ENCODE data around the gene MRPS5.

MRPS5 gene

GRCh38 chr2:95109260-95109659, 12.3 kb downstream of the MRPS5 start:
- no peak for TF ChIP-seq ZBTB7A (IDR thresholded peaks at IDR 0.05; ENCODE audit: low read depth)
- no peak for TF ChIP-seq RAD21 (IDR thresholded peaks at IDR 0.05; ENCODE audit: low read depth)
- no peak for TF ChIP-seq TAF1 (IDR thresholded peaks at IDR 0.05; ENCODE audit: low read depth)
- no peak for TF ChIP-seq NFIC (IDR thresholded peaks at IDR 0.05)
- no peak for TF ChIP-seq CREB1 (IDR thresholded peaks at IDR 0.05; ENCODE audit: low read depth)
- TF ChIP-seq EP300 (IDR thresholded peaks at IDR 0.05; ENCODE audit: borderline replicate concordance), result no peak
- no peak for TF ChIP-seq FOXM1 (IDR thresholded peaks at IDR 0.05; ENCODE audit: borderline replicate concordance, low read depth)
- TF ChIP-seq TCF12 (IDR thresholded peaks at IDR 0.05; ENCODE audit: low read depth), result no peak
- TF ChIP-seq, protein P1, sequence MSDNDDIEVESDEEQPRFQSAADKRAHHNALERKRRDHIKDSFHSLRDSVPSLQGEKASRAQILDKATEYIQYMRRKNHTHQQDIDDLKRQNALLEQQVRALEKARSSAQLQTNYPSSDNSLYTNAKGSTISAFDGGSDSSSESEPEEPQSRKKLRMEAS (IDR thresholded peaks at IDR 0.05), result no peak

GRCh38 chr2:95106081-95106480, 15.5 kb downstream of the MRPS5 start:
- TF ChIP-seq, protein P2, sequence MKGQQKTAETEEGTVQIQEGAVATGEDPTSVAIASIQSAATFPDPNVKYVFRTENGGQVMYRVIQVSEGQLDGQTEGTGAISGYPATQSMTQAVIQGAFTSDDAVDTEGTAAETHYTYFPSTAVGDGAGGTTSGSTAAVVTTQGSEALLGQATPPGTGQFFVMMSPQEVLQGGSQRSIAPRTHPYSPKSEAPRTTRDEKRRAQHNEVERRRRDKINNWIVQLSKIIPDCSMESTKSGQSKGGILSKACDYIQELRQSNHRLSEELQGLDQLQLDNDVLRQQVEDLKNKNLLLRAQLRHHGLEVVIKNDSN (IDR thresholded peaks at IDR 0.05), result no peak
- TF ChIP-seq, protein P1 (IDR thresholded peaks at IDR 0.05), result no peak
- TF ChIP-seq EGR1 (IDR thresholded peaks at IDR 0.05) (no peak), NFIC (IDR thresholded peaks at IDR 0.05) (no peak), FOXM1 (IDR thresholded peaks at IDR 0.05; ENCODE audit: borderline replicate concordance, low read depth) (no peak), EP300 (IDR thresholded peaks at IDR 0.05; ENCODE audit: borderline replicate concordance) (no peak)
- TF ChIP-seq, protein P3, sequence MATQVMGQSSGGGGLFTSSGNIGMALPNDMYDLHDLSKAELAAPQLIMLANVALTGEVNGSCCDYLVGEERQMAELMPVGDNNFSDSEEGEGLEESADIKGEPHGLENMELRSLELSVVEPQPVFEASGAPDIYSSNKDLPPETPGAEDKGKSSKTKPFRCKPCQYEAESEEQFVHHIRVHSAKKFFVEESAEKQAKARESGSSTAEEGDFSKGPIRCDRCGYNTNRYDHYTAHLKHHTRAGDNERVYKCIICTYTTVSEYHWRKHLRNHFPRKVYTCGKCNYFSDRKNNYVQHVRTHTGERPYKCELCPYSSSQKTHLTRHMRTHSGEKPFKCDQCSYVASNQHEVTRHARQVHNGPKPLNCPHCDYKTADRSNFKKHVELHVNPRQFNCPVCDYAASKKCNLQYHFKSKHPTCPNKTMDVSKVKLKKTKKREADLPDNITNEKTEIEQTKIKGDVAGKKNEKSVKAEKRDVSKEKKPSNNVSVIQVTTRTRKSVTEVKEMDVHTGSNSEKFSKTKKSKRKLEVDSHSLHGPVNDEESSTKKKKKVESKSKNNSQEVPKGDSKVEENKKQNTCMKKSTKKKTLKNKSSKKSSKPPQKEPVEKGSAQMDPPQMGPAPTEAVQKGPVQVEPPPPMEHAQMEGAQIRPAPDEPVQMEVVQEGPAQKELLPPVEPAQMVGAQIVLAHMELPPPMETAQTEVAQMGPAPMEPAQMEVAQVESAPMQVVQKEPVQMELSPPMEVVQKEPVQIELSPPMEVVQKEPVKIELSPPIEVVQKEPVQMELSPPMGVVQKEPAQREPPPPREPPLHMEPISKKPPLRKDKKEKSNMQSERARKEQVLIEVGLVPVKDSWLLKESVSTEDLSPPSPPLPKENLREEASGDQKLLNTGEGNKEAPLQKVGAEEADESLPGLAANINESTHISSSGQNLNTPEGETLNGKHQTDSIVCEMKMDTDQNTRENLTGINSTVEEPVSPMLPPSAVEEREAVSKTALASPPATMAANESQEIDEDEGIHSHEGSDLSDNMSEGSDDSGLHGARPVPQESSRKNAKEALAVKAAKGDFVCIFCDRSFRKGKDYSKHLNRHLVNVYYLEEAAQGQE (IDR thresholded peaks at IDR 0.05; ENCODE audit: low read depth), result no peak

DNA sequence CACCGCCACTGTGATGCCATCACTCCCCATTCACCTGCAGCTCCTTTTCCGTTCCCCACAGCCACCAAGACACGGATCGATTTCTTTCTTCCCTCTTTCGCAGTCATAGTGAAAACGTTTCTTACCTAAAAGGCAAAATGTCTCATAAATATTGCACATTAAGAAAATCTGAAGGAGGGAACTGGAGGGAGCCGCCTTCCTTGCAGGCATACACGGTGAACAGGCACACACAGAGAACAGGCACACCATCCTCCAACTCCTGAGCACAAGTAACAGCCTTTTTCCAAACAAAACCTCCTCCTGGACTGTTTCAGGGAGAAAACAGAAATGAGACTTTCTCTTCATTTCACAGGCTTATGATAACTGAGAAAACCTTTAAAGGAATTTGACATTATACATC, 17.0 kb downstream of the MRPS5 start:
- TF ChIP-seq ZBTB7A (IDR thresholded peaks at IDR 0.05; ENCODE audit: low read depth) (no peak), RAD21 (IDR thresholded peaks at IDR 0.05; ENCODE audit: low read depth) (no peak), TEAD4 (IDR thresholded peaks at IDR 0.05) (no peak), EP300 (IDR thresholded peaks at IDR 0.05; ENCODE audit: borderline replicate concordance) (no peak), TCF12 (IDR thresholded peaks at IDR 0.05; ENCODE audit: low read depth) (no peak), YY1 (IDR thresholded peaks at IDR 0.05; ENCODE audit: low read depth) (no peak), TAF1 (IDR thresholded peaks at IDR 0.05; ENCODE audit: low read depth) (no peak), NFIC (IDR thresholded peaks at IDR 0.05) (no peak), FOXM1 (IDR thresholded peaks at IDR 0.05; ENCODE audit: borderline replicate concordance, low read depth) (no peak)
- TF ChIP-seq, protein P1 (IDR thresholded peaks at IDR 0.05), result no peak
- TF ChIP-seq, protein P2 (IDR thresholded peaks at IDR 0.05), result no peak
- TF ChIP-seq, protein P3 (IDR thresholded peaks at IDR 0.05; ENCODE audit: low read depth), result no peak

DNA sequence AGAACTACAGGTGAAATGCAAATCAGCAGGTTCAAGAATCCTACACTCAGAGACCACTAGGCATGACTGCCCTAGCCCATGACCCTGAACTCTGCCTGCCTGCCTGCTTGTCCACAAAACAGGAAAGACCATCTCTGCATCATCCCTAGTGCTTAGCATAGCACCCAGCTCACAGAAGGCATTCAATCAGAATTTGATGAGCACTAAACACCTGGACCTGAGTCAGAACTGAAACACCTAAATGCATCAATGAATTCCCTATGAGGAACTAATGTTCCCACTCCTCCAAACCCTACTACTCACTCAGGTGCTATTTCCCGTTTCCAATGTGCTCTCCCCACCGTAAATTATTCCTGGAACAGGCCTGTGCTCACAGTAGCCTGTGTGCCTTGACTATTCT, 21.7 kb downstream of the MRPS5 start:
- TF ChIP-seq TCF12 (IDR thresholded peaks at IDR 0.05; ENCODE audit: low read depth), result no peak
- no peak for TF ChIP-seq CREB1 (IDR thresholded peaks at IDR 0.05; ENCODE audit: low read depth)
- no peak for TF ChIP-seq ZBTB7A (IDR thresholded peaks at IDR 0.05; ENCODE audit: low read depth)
- no peak for TF ChIP-seq NFIC (IDR thresholded peaks at IDR 0.05)
- no peak for TF ChIP-seq FOXM1 (IDR thresholded peaks at IDR 0.05; ENCODE audit: borderline replicate concordance, low read depth)
- no peak for TF ChIP-seq TEAD4 (IDR thresholded peaks at IDR 0.05)
- TF ChIP-seq, protein P3 (IDR thresholded peaks at IDR 0.05; ENCODE audit: low read depth), result no peak
- TF ChIP-seq, protein P2 (IDR thresholded peaks at IDR 0.05), result no peak
- TF ChIP-seq EGR1 (IDR thresholded peaks at IDR 0.05), result no peak
- TF ChIP-seq TAF1 (IDR thresholded peaks at IDR 0.05; ENCODE audit: low read depth), result no peak
- no peak for TF ChIP-seq EP300 (IDR thresholded peaks at IDR 0.05; ENCODE audit: borderline replicate concordance)
- TF ChIP-seq YY1 (IDR thresholded peaks at IDR 0.05; ENCODE audit: low read depth), result no peak
- TF ChIP-seq RAD21 (IDR thresholded peaks at IDR 0.05; ENCODE audit: low read depth), result no peak
- TF ChIP-seq CEBPB (IDR thresholded peaks at IDR 0.05), result no peak
- TF ChIP-seq, protein P1 (IDR thresholded peaks at IDR 0.05), result no peak
